HG03575 (cell line): ENCODE results near the gene TBC1D3B.
"Not testable (repeated sequence)": the region's sequence is repeated elsewhere in the genome, so short reads cannot be mapped to it uniquely, and the experiment has no call there.

Experiments
- ATAC-seq: cut with Tn5 transposase; IDR thresholded peaks from one replicate; pipeline ENCODE4 v1.9.1; 2021; ENCODE audit not compliant: unreplicated experiment, insufficient number of reproducible peaks, low FRiP score; ENCODE audit errors: extremely low read depth

Gene TBC1D3B

DNA sequence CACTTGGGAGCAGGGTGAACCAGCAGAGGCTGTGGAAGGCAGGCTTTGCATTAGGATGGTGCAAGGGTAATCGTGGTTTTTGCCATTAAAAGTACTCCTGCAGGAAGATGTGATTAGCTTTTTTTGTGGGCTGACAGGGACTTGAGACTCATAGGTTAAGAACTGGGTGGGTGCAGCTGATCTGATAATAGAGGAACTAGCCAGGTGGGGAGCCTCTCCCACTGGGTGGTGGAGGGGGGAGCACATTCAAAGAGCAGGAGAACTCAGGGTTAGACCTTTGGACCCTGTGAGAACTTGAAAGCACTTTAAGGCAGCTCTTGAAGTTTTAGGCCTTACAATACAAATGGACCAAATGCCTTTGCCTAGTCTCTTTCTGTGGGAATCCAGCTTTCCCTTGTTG is 40.4 kb downstream of the TBC1D3B start:
- ATAC-seq, result no peak

DNA sequence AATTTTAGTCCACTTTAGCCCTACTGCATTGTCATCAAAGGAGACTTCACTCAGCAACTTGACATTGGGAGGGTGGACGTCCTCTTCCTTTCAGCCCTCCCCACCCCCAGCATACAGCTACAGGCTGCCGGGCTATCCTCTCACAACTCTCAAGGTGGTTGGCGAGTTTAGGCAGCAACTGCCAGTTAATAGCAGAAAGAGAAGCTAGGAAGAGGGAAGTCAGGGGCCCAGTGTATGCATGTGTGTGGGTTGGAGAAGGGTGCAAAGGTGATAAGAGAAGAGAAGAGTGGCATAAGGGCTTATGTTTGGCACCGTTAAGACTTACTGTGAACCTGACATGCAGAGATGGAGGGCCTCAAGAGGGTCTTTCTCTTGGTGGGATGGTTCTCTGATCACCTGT is 41.0 kb downstream of the TBC1D3B start:
- no peak for ATAC-seq

DNA sequence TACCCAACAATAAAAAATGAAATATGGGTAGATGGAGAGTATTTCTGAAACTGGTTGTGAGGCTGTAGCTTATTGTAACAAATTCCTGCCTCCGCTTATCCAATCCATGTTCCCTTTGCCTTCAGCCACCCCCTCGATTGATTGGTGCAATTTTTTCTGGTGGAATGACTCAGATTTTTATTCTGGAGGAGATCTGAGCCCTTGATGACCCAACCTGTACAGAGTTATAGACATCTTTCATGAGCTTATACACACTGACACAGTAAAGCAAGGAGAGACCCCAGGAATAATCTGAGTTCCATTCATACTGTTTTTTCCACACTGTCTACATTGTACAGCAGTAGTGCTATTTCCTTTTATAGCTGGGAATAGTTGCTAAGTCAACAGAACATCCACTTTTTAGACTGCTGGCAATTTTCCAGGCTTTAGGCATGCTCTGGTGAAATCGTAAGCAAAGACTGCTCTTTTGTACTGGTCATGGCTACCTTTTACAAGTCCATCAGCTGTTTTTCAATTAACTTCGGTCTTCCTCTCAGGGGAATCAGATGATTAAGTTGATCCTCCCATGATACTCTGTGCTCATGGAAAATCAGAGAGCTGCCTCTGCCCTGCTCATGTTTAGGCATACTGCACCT is 42.7 kb downstream of the TBC1D3B start:
- no peak for ATAC-seq

DNA sequence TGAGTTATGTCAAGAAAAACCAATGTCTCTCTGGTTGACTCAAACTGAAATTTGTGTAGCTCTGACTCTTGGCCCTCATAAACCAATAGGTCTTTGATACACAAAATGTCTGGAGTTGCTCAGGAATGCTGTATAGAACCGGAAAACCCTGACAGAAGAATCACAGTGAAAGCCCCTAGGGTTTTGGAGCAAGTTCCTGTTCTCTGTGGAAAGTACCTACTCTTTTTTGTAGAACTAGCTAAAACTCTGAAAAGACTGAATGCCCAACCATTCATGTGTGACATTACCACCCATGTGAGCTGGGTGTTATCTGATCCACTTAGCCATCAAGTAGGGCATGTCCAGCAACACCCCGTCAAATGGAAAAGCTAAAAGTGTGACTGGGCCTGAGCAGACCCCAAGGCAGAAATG is 44.0 kb downstream of the TBC1D3B start:
- no peak for ATAC-seq

DNA sequence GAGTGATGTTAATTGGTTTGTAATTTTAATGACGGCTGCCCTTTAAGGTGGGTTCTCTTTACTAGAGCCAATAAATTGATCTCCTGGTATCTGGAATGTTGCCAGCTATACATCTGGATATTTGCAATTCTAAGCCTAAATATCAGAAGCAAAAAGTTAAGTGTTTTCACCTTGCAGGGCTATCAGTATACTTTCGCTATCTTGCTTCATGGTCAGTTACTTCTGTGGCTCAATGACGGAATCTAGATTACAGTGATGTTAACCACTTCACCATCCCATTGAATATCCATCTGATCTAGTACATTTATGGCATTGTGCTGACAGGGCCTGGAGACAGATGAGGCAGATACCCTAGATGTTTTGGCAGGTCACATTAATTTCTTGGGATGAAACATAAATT is 44.5 kb downstream of the TBC1D3B start:
- no peak for ATAC-seq

DNA sequence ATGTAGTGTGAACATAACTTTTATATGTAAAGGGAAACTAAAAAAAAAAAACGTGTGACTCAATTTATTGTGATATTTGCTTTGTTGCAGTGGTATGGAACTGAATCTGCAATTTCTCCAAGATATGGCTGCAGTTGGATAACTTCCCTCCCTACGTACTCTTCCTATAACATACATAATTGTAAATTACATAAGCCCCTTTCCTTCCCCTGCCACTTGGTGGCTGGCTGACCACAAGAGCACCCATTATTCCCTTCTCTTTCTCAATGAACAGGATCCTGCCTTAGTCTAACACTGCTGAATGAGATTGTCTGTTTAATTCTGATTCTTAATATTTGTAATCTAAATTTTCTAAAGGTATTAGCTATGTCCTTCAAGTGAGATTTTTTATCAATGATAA is 45.0 kb downstream of the TBC1D3B start:
- ATAC-seq, result no peak

DNA sequence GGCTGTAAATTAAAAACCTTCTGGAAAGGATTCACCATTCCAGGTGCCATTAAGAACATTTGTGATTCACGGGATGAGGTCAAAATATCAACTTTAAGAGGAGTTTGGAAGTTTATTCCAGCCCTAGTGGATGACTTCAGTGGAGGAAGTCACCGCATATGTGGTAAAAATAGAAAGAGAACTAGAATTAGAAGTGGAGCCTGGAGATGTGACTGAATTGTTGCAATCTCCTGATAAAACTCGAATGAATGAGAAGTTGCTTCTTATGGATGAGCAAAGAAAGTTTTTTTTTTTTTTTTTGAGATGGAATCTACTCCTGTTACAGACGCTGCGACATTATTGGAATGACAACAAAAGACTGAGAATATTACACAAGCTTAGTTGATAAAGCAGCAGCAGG is 46.1 kb downstream of the TBC1D3B start:
- no peak for ATAC-seq

DNA sequence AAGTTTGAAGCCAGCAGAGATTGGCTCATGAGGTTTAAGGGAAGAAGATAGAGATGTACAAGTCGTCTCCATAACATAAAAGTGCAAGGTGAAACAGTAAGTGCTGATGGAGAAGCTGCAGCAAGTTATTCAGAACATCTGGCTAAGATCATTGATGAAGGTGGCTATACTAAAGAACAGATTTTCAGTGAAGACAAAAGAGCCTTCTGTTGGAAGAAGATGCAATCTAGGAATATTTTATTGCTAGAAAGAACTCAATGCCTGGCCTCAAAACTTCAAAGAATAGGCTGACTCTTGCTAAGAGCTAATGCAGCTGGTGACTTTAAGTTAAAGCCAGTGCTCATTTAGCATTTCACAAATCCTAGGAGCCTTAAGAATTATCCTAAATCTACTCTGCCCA is 46.8 kb downstream of the TBC1D3B start:
- ATAC-seq, result no peak

DNA sequence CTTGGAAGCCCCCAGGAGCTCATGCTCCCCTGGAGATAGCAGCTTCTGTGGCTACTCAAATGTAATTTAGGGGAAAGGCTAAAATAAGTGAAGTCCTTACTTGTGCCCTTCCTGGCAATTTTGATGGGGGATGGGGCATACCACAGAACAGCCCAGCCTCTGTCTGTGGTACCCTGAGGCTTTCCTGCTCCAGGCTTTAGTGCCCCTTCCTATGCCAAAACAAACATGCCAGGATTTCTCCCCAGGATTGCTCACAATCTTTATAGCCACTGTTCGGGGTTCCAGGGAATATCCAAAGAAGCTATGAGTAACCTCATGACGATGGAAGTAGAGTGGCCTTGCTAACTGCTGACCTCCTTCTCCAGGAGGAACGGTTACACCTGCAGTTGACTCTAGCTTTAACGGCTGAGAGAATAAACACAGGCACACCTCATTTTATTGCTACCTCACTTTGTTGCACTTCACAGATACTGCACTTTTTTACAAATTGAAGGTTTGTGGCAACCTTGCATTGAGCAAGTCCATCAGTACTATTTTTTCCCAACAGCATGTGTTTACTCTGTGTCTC is 47.9 kb downstream of the TBC1D3B start:
- no peak for ATAC-seq

DNA sequence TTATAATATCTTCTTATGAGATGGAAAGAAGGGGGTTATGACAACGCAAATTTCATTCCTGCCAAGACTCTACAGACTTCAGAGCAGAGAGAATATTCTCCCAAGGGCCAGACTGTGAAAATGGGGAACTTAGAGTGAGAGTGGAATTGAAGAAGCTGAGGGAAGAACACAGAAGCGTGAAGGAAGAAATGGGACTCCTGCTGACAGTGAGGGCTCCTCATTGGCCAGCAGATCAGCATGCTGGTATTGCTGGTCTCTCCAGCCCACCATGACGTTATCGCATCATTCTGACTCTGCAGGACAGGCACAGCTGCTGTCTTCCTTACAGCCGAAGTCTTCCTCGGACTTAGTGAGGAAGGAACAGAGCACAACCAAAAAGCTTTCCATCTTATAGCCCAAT is 48.5 kb downstream of the TBC1D3B start:
- ATAC-seq, result no peak

DNA sequence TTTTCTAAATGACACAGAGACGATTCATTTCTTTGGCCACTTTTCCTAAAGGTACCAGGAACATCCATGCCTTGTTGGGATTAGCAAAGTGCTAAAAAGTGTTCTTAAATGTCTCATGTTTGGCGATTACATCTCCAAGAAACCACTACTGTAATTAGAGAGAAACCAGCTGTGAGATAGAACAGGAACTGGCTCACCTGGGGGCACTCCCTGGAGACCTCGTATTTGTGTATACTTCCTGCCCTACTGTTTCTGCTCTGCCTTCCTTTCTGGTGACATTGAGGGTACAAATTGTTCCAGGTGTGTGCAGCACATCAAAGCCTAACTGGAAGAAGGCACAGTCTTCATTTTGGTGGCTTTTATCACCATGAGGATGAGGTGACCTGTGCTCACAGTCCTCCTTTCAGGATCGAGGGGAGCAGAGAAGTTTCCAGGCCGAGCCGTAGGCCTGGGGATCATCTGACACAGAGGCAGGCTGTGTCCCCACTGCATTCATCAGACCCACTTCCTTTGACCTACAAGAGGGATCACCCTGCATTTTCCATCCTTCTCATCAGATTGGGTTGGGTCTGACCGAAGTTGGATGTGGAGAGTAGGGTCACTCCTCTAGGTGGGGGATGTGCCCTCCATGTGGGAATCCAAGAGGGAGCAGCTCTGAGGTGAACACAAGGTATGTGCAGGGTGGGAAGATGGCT is 49.1 kb downstream of the TBC1D3B start:
- ATAC-seq, result no peak

DNA sequence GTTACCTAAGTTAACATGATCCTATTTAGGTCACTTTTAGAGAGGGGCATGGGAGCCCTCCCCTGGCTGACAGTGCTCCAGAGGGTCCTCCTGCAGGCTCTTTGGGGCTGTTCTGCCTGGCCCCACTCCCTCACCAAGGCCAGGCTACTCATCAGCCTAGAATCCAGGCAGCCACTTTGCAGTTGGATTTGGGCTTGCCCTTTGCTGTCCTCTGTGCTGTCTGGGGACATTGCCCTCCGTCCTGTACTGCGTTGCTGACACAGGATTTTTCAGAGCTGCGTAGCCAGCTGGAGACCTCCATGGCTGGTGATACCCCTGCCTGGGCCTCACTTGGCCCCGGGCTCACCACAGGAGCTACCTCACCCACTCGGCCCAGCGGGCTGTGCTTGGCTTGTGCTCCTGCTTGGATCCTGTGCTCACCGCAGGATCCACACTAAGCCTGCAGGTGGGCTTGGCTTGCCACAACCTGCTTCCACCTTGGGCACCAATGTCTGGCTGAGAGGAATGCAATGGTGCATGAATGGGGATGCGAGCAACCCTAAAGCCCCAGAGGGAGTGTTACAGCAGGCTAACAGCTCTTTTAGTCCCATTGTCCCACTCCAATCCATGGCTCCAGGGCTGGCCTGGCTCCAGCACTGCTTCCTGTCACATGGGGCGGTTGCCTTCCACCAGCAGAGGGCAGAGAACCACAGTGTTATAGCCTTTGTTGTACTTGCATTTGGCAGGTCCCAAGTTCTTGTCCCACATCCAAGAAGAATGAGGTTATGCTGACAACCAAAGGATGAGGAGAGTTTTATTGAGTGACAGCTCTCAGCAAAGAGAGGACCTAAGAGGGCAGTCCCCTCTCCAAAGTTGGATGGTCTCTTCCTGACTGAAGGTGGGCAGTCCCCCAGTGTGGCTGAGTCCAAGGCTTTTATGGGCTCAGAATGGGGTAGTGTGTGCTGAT is 51.3 kb downstream of the TBC1D3B start:
- ATAC-seq, result no peak

DNA sequence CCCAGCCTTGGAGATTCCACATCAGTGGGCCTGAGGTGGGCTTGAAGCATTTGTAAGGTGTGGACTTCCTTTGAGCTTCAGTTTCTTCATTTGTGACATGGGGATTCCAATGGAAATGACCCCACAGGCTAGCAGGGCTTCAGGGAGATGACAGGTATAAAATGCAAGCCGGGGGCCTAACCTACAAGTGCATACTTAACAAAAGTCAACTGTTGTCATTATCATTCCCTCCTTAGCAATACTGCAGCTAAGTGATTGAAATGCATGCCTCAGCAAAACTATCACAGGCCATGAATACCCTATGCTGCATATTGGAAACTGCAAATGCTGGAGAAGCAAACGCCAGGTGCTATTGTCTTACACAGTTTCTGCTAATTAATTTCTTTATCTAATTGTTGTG is 53.0 kb downstream of the TBC1D3B start:
- ATAC-seq, result no peak

DNA sequence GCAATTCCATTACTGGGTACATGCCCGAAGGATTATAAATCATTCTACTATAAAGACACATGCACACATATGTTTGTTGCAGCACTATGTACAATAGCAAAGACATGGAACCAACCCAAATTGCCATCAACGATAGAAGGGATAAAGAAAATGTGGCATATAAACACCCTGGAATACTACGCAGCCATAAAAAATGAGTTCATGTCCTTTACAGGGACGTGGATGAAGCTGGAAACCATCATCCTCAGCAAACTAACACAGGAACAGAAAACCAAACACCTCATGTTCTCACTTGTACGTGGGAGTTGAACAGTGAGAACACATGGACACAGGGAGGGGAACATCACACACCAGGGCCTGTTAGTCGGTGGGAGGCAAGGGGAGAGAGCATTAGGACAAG is 55.3 kb downstream of the TBC1D3B start:
- ATAC-seq, result not testable (repeated sequence)

DNA sequence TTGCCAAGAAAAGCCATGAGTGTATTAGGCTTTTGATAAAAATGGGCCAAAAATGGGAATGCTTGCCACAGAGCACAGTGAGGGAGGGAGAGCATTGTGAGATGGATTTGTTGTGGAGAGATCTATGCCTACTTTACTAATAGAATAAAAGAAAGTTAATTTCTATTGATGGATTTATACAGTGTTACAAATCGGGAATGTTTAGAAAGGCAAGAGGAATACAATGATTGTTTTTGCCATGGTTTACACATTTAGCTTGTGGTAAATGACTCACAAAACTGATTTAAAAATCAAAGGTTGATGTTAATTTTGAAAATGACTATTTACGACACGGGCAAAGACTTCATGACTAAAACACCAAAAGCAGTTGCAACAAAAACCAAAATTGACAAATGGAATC is 56.2 kb downstream of the TBC1D3B start:
- ATAC-seq, result no peak

DNA sequence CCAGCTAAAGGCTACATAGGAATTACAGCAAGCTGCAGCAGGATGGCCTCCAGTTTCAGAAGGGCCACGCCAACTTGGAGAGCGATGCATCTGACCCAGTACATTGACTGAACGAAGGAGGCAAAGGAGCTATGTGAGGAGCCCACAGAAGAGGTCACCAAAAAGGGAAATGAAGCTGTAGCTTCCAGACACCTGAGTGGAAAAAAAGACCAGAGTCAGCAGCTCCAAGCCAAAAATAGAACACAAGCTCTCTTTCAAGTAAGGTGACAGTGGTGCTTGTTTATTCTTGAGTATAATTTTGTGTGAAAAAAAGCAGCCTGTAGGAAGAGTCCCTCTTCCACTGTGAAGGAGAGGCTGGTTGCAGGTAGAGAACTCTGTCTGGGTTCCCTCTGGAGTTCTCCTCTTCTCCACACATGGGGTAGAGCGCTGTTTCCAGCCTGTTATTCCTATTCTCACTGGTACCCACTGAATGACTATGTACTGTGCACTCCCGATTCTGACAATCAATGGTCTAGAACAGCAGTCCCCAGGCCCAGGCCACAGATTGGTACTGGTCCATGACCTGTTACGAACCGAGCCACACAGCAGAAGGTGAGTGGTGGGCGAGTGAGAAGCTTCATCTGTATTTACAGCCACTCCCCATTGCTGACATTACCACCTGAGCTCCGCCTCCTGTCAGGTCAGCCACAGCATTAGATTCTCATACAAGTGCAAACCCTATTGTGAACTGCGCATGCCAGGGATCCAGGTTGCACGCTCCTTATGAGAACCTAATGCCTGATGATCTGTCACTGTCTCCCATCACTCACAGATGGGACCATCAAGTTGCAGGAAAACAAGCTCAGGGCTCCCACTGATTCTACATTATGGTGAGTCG is 57.7 kb downstream of the TBC1D3B start:
- no peak for ATAC-seq

DNA sequence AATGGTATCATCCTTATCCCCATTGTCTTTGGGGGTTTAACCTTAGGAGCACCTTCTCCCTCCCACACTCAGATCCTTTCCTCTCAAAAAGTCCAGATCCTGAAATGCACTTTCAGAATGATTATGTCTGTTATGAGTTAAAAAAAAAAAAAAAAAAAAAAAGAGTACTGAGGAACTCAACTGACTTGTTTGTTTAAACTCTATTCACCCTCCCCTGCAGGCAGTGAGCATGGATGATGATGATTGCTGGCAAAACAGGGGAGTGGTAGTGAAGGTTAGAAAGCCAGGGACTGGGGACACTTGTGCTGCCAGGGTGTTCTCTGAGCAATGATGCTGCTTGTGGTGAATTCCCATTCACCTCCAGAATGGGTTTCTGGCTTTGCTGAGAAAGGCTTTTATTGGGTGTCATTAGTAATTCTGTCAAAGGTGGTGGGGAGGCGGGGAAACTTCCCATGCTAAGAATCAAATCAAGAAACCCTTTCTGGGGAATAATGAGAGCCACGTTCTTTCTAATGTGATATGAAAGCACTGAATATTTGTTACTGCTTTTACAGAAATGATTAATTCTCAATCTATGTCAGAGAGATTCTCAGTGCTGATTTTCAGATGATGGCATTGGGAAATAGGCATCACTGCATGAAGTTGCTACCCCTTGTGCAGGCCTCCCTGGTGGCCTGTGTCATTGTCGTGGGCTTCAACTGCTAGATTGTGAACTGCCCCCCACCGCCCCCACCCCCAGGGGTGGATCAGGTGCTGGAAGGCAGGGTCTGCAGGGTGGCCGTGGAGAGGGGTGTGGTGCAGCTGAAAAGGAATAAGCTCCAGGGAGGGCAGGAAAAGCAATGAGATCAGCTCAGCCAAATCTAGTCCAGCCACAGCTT is 58.7 kb downstream of the TBC1D3B start:
- ATAC-seq, result no peak
